ENCODE measurements around the gene ARMC9. TPM values are rescaled to one million over a fixed set of nuclear protein-coding genes. Genes with fewer than 3 reads are reported as not detected.

The ARMC9 gene
- total and polyA plus RNA-seq, 2 experiments from 2014 or later: 22.5 to 23.7 TPM

DNA sequence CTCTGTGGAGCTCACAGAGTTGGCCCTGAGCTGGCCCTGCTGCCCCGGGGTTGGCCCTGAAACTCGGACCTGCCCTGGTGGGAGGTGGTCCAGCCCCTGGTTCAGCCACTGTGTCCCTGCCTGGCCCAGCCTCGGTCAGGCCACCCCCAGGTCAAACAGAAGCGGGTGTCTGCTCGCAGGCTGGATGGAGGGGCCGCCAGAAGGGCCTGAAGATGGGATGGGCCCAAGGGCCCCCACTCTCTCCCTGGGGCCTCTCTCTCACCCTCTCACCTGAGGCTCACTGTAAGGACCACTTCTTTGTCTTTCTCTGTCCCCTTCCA lies 172.0 kb downstream of the ARMC9 start:
- no peak for DNase-seq (ENCODE audit: low spot score)
- no peak overlapping the region for H3K4me3 ChIP-seq
- H3K27me3 ChIP-seq: no peaks in the 10 kb centered on the region
- H3K9me2 ChIP-seq (replicated peaks; ENCODE audit: insufficient read depth): no peaks in the 10 kb centered on the region
- no peaks in the 10 kb centered on the region for H4K20me1 ChIP-seq (ENCODE audit: insufficient read depth, poor library complexity, severe bottlenecking)
- H3K4me2 ChIP-seq: no peak overlapping the region
- peaks cover 16% of the 10 kb centered on the region for H3K4me1 ChIP-seq (ENCODE audit: insufficient read depth)
- H2AFZ ChIP-seq: no peak overlapping the region
- no peak overlapping the region for H3K27ac ChIP-seq
- no peaks in the 10 kb centered on the region for H3K79me2 ChIP-seq
- 80% methylated on average over 6 of the region's 6 CpGs for WGBS (ENCODE audit: low lambda C conversion rate, missing lambda C conversion rate)
- H3K9me3 ChIP-seq (ENCODE audit: low read depth): no peaks in the 10 kb centered on the region
- TF ChIP-seq EZH2phosphoT487 (IDR thresholded peaks at IDR 0.05; ENCODE audit: low read depth, severe bottlenecking, unreplicated experiment): no peak
- TF ChIP-seq, protein P1, sequence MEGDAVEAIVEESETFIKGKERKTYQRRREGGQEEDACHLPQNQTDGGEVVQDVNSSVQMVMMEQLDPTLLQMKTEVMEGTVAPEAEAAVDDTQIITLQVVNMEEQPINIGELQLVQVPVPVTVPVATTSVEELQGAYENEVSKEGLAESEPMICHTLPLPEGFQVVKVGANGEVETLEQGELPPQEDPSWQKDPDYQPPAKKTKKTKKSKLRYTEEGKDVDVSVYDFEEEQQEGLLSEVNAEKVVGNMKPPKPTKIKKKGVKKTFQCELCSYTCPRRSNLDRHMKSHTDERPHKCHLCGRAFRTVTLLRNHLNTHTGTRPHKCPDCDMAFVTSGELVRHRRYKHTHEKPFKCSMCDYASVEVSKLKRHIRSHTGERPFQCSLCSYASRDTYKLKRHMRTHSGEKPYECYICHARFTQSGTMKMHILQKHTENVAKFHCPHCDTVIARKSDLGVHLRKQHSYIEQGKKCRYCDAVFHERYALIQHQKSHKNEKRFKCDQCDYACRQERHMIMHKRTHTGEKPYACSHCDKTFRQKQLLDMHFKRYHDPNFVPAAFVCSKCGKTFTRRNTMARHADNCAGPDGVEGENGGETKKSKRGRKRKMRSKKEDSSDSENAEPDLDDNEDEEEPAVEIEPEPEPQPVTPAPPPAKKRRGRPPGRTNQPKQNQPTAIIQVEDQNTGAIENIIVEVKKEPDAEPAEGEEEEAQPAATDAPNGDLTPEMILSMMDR (IDR thresholded peaks at IDR 0.05; ENCODE audit: poor library complexity): no peak
- no peak for TF ChIP-seq EZH2 (IDR thresholded peaks at IDR 0.05; ENCODE audit: borderline replicate concordance)
- H3K36me3 ChIP-seq (replicated peaks; ENCODE audit: insufficient read depth, low read depth): no peaks in the 10 kb centered on the region

DNA sequence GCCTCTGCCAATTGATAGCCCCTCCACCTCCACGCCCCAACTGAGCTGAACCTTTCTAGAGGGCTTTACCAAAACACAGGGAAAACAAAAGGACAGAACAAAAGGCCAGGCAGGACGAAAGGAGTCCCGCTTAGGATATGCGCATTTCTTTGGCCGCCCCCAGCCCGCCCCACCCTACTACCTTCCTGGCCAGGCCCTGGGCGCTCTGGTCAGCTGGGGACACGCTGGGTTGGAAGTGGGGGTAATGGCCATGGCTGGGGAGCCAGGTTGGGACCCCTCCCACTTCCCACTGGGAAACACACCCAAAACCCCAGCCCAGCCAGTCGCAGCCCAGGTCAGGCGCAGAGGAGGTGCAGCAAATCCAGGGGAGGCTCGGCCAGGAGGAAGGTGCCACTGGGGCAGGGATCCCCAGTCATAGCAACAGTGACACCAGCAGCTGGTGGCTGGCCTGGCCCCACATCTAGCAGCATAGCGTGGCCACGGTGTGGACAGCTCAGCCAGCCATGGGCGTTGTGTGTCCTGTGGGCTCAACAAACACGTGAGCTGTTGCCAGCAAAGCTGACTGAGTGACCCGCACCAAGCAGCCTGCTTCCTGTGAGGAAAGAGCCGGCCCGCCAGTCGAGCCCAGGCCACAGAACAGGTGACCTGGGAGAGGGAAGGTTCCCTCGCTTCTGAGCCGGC lies 172.5 kb downstream of the ARMC9 start:
- TF ChIP-seq EZH2phosphoT487 (IDR thresholded peaks at IDR 0.05; ENCODE audit: low read depth, severe bottlenecking, unreplicated experiment) (no peak), EZH2 (IDR thresholded peaks at IDR 0.05; ENCODE audit: borderline replicate concordance) (no peak)
- TF ChIP-seq, protein P1 (IDR thresholded peaks at IDR 0.05; ENCODE audit: poor library complexity): no peak
- no peak overlapping the region for H3K4me2 ChIP-seq
- H3K4me1 ChIP-seq (ENCODE audit: insufficient read depth): peaks cover 11% of the 10 kb centered on the region

DNA sequence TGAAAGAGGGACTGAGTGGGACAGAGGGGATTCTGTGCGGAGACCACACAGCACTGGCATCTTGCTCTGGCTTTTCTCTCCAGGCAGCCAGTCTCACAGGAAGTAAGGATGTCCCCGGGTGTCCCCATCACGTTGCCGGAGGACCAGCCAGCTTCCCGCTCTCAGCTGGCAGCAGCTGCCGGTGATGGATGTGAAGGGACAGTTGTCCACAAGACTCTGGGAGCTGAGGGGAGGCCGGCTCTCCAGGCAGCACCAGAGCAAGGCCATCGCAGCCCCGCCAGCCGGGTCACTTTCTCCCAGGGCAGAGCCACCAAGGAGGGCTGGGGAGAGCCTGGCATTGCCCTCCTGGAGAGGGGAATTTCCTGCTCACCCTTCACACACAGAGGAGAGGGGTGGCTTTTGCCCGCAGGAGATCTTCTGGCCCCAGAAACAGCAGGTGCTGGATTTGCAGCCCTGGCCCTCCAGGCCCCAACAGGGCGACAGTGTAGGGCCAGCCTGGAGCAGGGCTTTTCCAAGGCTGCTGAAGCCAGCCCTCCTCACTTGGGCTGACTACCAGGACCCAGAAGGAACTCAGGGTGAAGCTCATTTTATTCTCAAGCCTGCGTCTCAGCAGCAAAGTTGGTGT lies 173.1 kb downstream of the ARMC9 start:
- no peak overlapping the region for H3K4me2 ChIP-seq
- WGBS (ENCODE audit: low lambda C conversion rate, missing lambda C conversion rate): 91% methylated on average over 13 of the region's 13 CpGs
- H3K79me2 ChIP-seq: no peaks in the 10 kb centered on the region
- no peak overlapping the region for H3K4me3 ChIP-seq
- H4K20me1 ChIP-seq (ENCODE audit: insufficient read depth, poor library complexity, severe bottlenecking): no peaks in the 10 kb centered on the region
- no peaks in the 10 kb centered on the region for H3K27me3 ChIP-seq
- H3K36me3 ChIP-seq (replicated peaks; ENCODE audit: insufficient read depth, low read depth): no peaks in the 10 kb centered on the region
- TF ChIP-seq EZH2 (IDR thresholded peaks at IDR 0.05; ENCODE audit: borderline replicate concordance) (no peak), EZH2phosphoT487 (IDR thresholded peaks at IDR 0.05; ENCODE audit: low read depth, severe bottlenecking, unreplicated experiment) (no peak)
- TF ChIP-seq, protein P1 (IDR thresholded peaks at IDR 0.05; ENCODE audit: poor library complexity): no peak
- no peaks in the 10 kb centered on the region for H3K9me2 ChIP-seq (replicated peaks; ENCODE audit: insufficient read depth)
- H3K27ac ChIP-seq: no peak overlapping the region
- H3K9me3 ChIP-seq (ENCODE audit: low read depth): no peaks in the 10 kb centered on the region
- no peak overlapping the region for H2AFZ ChIP-seq
- DNase-seq (ENCODE audit: low spot score): no peak
- peaks cover 8% of the 10 kb centered on the region for H3K4me1 ChIP-seq (ENCODE audit: insufficient read depth)

More for the DNA sequence above, 172.5 kb downstream of the ARMC9 start:
- Histone ChIP-seq H3K4me3 (no peak overlapping the region), H3K27me3 (no peaks in the 10 kb centered on the region), H3K9me3 (ENCODE audit: low read depth) (no peaks in the 10 kb centered on the region), H3K9me2 (replicated peaks; ENCODE audit: insufficient read depth) (no peaks in the 10 kb centered on the region), H2AFZ (no peak overlapping the region), H3K79me2 (no peaks in the 10 kb centered on the region), H4K20me1 (ENCODE audit: insufficient read depth, poor library complexity, severe bottlenecking) (no peaks in the 10 kb centered on the region), H3K36me3 (replicated peaks; ENCODE audit: insufficient read depth, low read depth) (no peaks in the 10 kb centered on the region), H3K27ac (no peak overlapping the region)
- WGBS (ENCODE audit: low lambda C conversion rate, missing lambda C conversion rate): 93% methylated on average over 20 of the region's 21 CpGs
- no peak for DNase-seq (ENCODE audit: low spot score)
